GM23248 (cell line): ENCODE measurements around the gene MORN1. TPM values are rescaled to one million over a fixed set of nuclear protein-coding genes. Genes with fewer than 3 reads are reported as not detected.

ENCODE experiments used
- DNase-seq: peaks from one replicate; pipeline ENCODE4 v3.0.0-alpha.2; 2015
- H2AFZ ChIP-seq: fragments of 200-600 bp; sonication (generic); 2 replicates; pipeline ENCODE4 v1.6.1; 2016; ENCODE audit warnings: antibody characterized with exemption
- H3F3A ChIP-seq: fragments of 200-600 bp; sonication (generic); 2 replicates; pipeline ENCODE4 v1.6.1; 2016; ENCODE audit warnings: mild to moderate bottlenecking, antibody characterized with exemption, mixed run types; ENCODE audit not compliant: insufficient read depth
- H3K27ac ChIP-seq: fragments of 200-600 bp; sonication (generic); 2 replicates; pipeline ENCODE4 v1.5.1; 2016; ENCODE audit warnings: mild to moderate bottlenecking
- H3K27me3 ChIP-seq: fragments of 200-600 bp; sonication (generic); replicated peaks from 2 replicates; pipeline ENCODE4 v1.6.1; 2016; ENCODE audit warnings: mild to moderate bottlenecking; ENCODE audit not compliant: insufficient read depth
- H3K36me3 ChIP-seq: fragments of 200-600 bp; sonication (generic); 2 replicates; pipeline ENCODE4 v1.6.1; 2016; ENCODE audit warnings: low read depth, mild to moderate bottlenecking
- H3K4me1 ChIP-seq: fragments of 200-600 bp; sonication (generic); 2 replicates; pipeline ENCODE4 v1.6.1; 2016; ENCODE audit warnings: mild to moderate bottlenecking; ENCODE audit not compliant: insufficient read depth
- H3K4me2 ChIP-seq: fragments of 200-600 bp; sonication (generic); one replicate; pipeline ENCODE4 v1.6.1; 2016; ENCODE audit warnings: mild to moderate bottlenecking; ENCODE audit not compliant: unreplicated experiment
- H3K4me3 ChIP-seq: fragments of 200-600 bp; sonication (generic); 2 replicates; pipeline ENCODE4 v1.5.1; 2016; ENCODE audit warnings: mild to moderate bottlenecking
- H3K79me2 ChIP-seq: fragments of 200-600 bp; sonication (generic); 2 replicates; pipeline ENCODE4 v1.6.1; 2016; ENCODE audit warnings: mild to moderate bottlenecking; ENCODE audit not compliant: insufficient read depth
- H3K9ac ChIP-seq: fragments of 200-600 bp; sonication (generic); 2 replicates; pipeline ENCODE4 v1.6.1; 2016; ENCODE audit warnings: mild to moderate bottlenecking
- H3K9me2 ChIP-seq: fragments of 200-600 bp; sonication (generic); 2 replicates; pipeline ENCODE4 v1.6.1; 2016; ENCODE audit warnings: mixed run types, mild to moderate bottlenecking, moderate library complexity; ENCODE audit not compliant: insufficient read depth
- H3K9me3 ChIP-seq: fragments of 200-600 bp; sonication (generic); one replicate; pipeline ENCODE4 v1.6.1; 2017; ENCODE audit warnings: low read depth
- H4K20me1 ChIP-seq: fragments of 200-600 bp; sonication (generic); 2 replicates; pipeline ENCODE4 v1.6.0; 2016; ENCODE audit not compliant: insufficient read depth
- EZH2 ChIP-seq: fragments of 200-600 bp; sonication (generic); IDR thresholded peaks from 2 replicates; pipeline ENCODE4 v1.6.1; 2018; ENCODE audit warnings: antibody characterized with exemption, mild to moderate bottlenecking; ENCODE audit not compliant: insufficient read depth, poor library complexity, severe bottlenecking
- EZH2phosphoT487 ChIP-seq: fragments of 200-600 bp; sonication (generic); IDR thresholded peaks from 2 replicates; pipeline ENCODE4 v1.6.1; 2018; ENCODE audit warnings: antibody characterized with exemption, moderate library complexity, mild to moderate bottlenecking, low read depth; ENCODE audit not compliant: insufficient read depth
- WGBS, 2 experiments: methylation state at CpG; one replicate each; pipeline ENCODE4 v1.1.6; 2015 to 2017; ENCODE audit warnings: low lambda C conversion rate in 2 of 2, low coverage in 1 of 2; ENCODE audit errors: missing lambda C conversion rate in 2 of 2; 5-methylcytosine and 5-hydroxymethylcytosine counted together
- in situ Hi-C: fragments of 300-500 bp; cut with MboI; formaldehyde crosslinking; loops from 2 replicates; pipeline ENCODE4 v1.15.0; 2020
- polyA plus RNA-seq: library from polyadenylated mRNA; unstranded; fragments of >200 nt; fragmentation: Nextera tagmentation; extraction: Ambion mirVana; gene quantifications from 2 replicates; pipeline ENCODE4 v1.2.1, GENCODE V29; 2016
- total RNA-seq: library from RNA; depleted of rRNA; stranded (reverse); fragments of >200 nt; shearing (Covaris generic); gene quantifications from 2 replicates; pipeline ENCODE4 v1.2.3, GENCODE V29; 2014

The MORN1 gene
- total and polyA plus RNA-seq, 2 experiments from 2014 or later: 7.2 to 8.8 TPM

- DNase-seq: no peak
- Histone ChIP-seq H3K9me2 (no peaks in the 10 kb centered on the region), H3K9me3 (no peaks in the 10 kb centered on the region), H3K27ac (no peak overlapping the region), H3K9ac (no peak overlapping the region), H3K36me3 (no peaks in the 10 kb centered on the region), H3K4me2 (no peak overlapping the region), H3K79me2 (no peaks in the 10 kb centered on the region), H3K27me3 (peaks cover 17% of the 10 kb centered on the region), H3K4me1 (no peaks in the 10 kb centered on the region), H4K20me1 (no peaks in the 10 kb centered on the region), H3K4me3 (no peak overlapping the region), H3F3A (no peaks in the 10 kb centered on the region), H2AFZ (no peak overlapping the region)
- no peak for TF ChIP-seq EZH2phosphoT487
- TF ChIP-seq EZH2: no peak
- in situ Hi-C loops: no loop called here
- 8 to 9% methylated on average over 16 of the region's 16 CpGs for WGBS, 2 experiments
Observed at GRCh38 chr1:2431103-2431502, 39.7 kb upstream of the MORN1 start.

GRCh38 chr1:2430592-2430973 lies 39.2 kb upstream of the MORN1 start:
- in situ Hi-C loops: no loop called here

GRCh38 chr1:2429780-2430591 lies 38.6 kb upstream of the MORN1 start:
- no peaks in the 10 kb centered on the region for H3K79me2 ChIP-seq
- H3K9me2 ChIP-seq: no peaks in the 10 kb centered on the region
- in situ Hi-C loops: no loop called here
- no peak for TF ChIP-seq EZH2phosphoT487
- no peak for TF ChIP-seq EZH2
- H3K4me1 ChIP-seq: no peaks in the 10 kb centered on the region
- no peaks in the 10 kb centered on the region for H4K20me1 ChIP-seq
- H3K9ac ChIP-seq: no peak overlapping the region
- H3K4me2 ChIP-seq: no peak overlapping the region
- no peaks in the 10 kb centered on the region for H3K36me3 ChIP-seq
- 68% methylated on average over 17 to 20 of the region's 20 CpGs for WGBS, 2 experiments
- peaks cover 26% of the 10 kb centered on the region for H3K27me3 ChIP-seq
- no peak overlapping the region for H3K27ac ChIP-seq
- no peak overlapping the region for H2AFZ ChIP-seq
- no peaks in the 10 kb centered on the region for H3F3A ChIP-seq
- no peak for DNase-seq
- H3K4me3 ChIP-seq: no peak overlapping the region
- H3K9me3 ChIP-seq: no peaks in the 10 kb centered on the region

More at GRCh38 chr1:2430592-2430973, 39.2 kb upstream of the MORN1 start:
- H3K4me2 ChIP-seq: no peak overlapping the region
- DNase-seq: no peak
- no peak overlapping the region for H3K4me3 ChIP-seq
- no peaks in the 10 kb centered on the region for H3K9me2 ChIP-seq
- H3K9ac ChIP-seq: no peak overlapping the region
- no peak for TF ChIP-seq EZH2
- no peak for TF ChIP-seq EZH2phosphoT487
- no peaks in the 10 kb centered on the region for H3K79me2 ChIP-seq
- H3K27me3 ChIP-seq: peaks cover 21% of the 10 kb centered on the region
- WGBS, 2 experiments: 48 to 55% methylated on average over 9 to 10 of the region's 10 CpGs
- H3K36me3 ChIP-seq: no peaks in the 10 kb centered on the region
- no peaks in the 10 kb centered on the region for H3F3A ChIP-seq
- no peaks in the 10 kb centered on the region for H3K9me3 ChIP-seq
- H2AFZ ChIP-seq: no peak overlapping the region
- H4K20me1 ChIP-seq: no peaks in the 10 kb centered on the region
- H3K4me1 ChIP-seq: no peaks in the 10 kb centered on the region
- H3K27ac ChIP-seq: no peak overlapping the region

DNA sequence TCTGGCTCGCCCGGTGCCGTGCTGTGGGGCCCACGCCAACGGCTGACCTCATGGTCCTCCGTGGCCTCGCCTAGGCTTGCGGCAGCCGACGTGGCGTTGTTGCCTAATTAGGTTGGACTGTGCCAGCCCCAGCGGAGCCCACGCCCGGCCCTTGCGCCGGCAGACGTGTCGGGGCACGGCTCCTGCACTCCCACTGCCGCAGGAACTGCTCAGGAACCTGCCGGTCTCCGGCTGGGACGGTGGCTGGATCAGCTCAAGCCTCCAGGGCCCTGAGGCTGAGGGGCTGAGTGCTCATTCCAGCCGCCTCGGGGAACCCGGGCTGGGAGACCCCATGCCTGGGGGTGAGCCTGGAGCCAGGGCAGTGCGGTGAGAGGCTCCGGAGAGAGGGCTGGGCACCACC lies 37.1 kb upstream of the MORN1 start:
- TF ChIP-seq EZH2phosphoT487: no peak
- no peak for TF ChIP-seq EZH2
- in situ Hi-C loops: no loop called here
- no peaks in the 10 kb centered on the region for H4K20me1 ChIP-seq
- H2AFZ ChIP-seq: no peak overlapping the region
- no peaks in the 10 kb centered on the region for H3F3A ChIP-seq
- H3K9ac ChIP-seq: no peak overlapping the region
- H3K4me2 ChIP-seq: no peak overlapping the region
- no peak overlapping the region for H3K4me3 ChIP-seq
- H3K79me2 ChIP-seq: no peaks in the 10 kb centered on the region
- no peak for DNase-seq
- H3K27ac ChIP-seq: no peak overlapping the region
- H3K4me1 ChIP-seq: no peaks in the 10 kb centered on the region
- H3K36me3 ChIP-seq: no peaks in the 10 kb centered on the region
- WGBS, 2 experiments: 77 to 89% methylated on average over 16 to 28 of the region's 28 CpGs
- H3K9me2 ChIP-seq: no peaks in the 10 kb centered on the region
- no peaks in the 10 kb centered on the region for H3K9me3 ChIP-seq
- peaks cover 16% of the 10 kb centered on the region for H3K27me3 ChIP-seq

- H3K27me3 ChIP-seq: peaks cover 11% of the 10 kb centered on the region
- no peak for DNase-seq
- H3K79me2 ChIP-seq: no peaks in the 10 kb centered on the region
- H3K4me2 ChIP-seq: no peak overlapping the region
- no peak overlapping the region for H3K9ac ChIP-seq
- no peak overlapping the region for H3K27ac ChIP-seq
- no peak overlapping the region for H2AFZ ChIP-seq
- H3K9me2 ChIP-seq: no peaks in the 10 kb centered on the region
- 37 to 58% methylated on average over 10 of the region's 10 CpGs for WGBS, 2 experiments
- H3K36me3 ChIP-seq: no peaks in the 10 kb centered on the region
- no peak overlapping the region for H3K4me3 ChIP-seq
- no peaks in the 10 kb centered on the region for H3K9me3 ChIP-seq
- in situ Hi-C loops: no loop called here
- H3F3A ChIP-seq: no peaks in the 10 kb centered on the region
- no peaks in the 10 kb centered on the region for H3K4me1 ChIP-seq
- TF ChIP-seq EZH2 (no peak), EZH2phosphoT487 (no peak)
- H4K20me1 ChIP-seq: no peaks in the 10 kb centered on the region
Observed at GRCh38 chr1:2427976-2428375, 36.6 kb upstream of the MORN1 start.
